ENCODE data around the gene KRTAP5-6.

KRTAP5-6 gene

GRCh38 chr11:1651411-1651980 is 45.5 kb upstream of the KRTAP5-6 start:
- Mint-ChIP-seq H3K9me3 (no peaks in the 10 kb centered on the region), H3K27ac (peak overlapping the region in 1 of 3 experiments; percentile 7), H3K36me3 (ENCODE audit: low read depth) (no peaks in the 10 kb centered on the region), H3K4me1 (peaks cover 43% of the 10 kb centered on the region), H3K4me3 (no peak overlapping the region), H3K27me3 (ENCODE audit: low read depth) (peaks cover 18% of the 10 kb centered on the region)
- no peak for TF ChIP-seq CTCF (IDR thresholded peaks at IDR 0.05; ENCODE audit: unreplicated experiment in 3 of 3)

GRCh38 chr11:1652026-1652425 is 45.0 kb upstream of the KRTAP5-6 start:
- Mint-ChIP-seq H3K36me3 (ENCODE audit: low read depth) (no peaks in the 10 kb centered on the region), H3K27ac (no peak overlapping the region), H3K27me3 (ENCODE audit: low read depth) (peaks cover 18% of the 10 kb centered on the region), H3K4me1 (peaks cover 44% of the 10 kb centered on the region), H3K9me3 (no peaks in the 10 kb centered on the region), H3K4me3 (no peak overlapping the region)
- TF ChIP-seq CTCF (IDR thresholded peaks at IDR 0.05; ENCODE audit: unreplicated experiment in 3 of 3) = no peak

- no peak overlapping the region for H3K27ac Mint-ChIP-seq
- H3K4me3 Mint-ChIP-seq = no peak overlapping the region
- peaks cover 44% of the 10 kb centered on the region for H3K4me1 Mint-ChIP-seq
- TF ChIP-seq CTCF (IDR thresholded peaks at IDR 0.05; ENCODE audit: unreplicated experiment in 3 of 3) = no peak
- H3K9me3 Mint-ChIP-seq = no peaks in the 10 kb centered on the region
- no peaks in the 10 kb centered on the region for H3K36me3 Mint-ChIP-seq (ENCODE audit: low read depth)
- H3K27me3 Mint-ChIP-seq (ENCODE audit: low read depth) = peaks cover 18% of the 10 kb centered on the region
Measured at GRCh38 chr11:1652442-1652770, 44.6 kb upstream of the KRTAP5-6 start.

- TF ChIP-seq CTCF (IDR thresholded peaks at IDR 0.05; ENCODE audit: unreplicated experiment in 3 of 3) = peak; percentile 98 to 99 (median 98)
- no peak overlapping the region for H3K4me3 Mint-ChIP-seq
Measured at GRCh38 chr11:1652771-1653540, 44.0 kb upstream of the KRTAP5-6 start.

GRCh38 chr11:1653541-1654387 is 43.2 kb upstream of the KRTAP5-6 start:
- Mint-ChIP-seq H3K4me1 (peaks cover 44% of the 10 kb centered on the region), H3K4me3 (peak overlapping the region in 1 of 3 experiments; percentile 28), H3K27me3 (ENCODE audit: low read depth) (peaks cover 21% of the 10 kb centered on the region), H3K36me3 (ENCODE audit: low read depth) (no peaks in the 10 kb centered on the region), H3K27ac (peak overlapping the region; percentile 22 to 82 (median 66)), H3K9me3 (no peaks in the 10 kb centered on the region)
- TF ChIP-seq CTCF (IDR thresholded peaks at IDR 0.05; ENCODE audit: unreplicated experiment in 3 of 3) = no peak

More at GRCh38 chr11:1652771-1653540, 44.0 kb upstream of the KRTAP5-6 start:
- peaks cover 44% of the 10 kb centered on the region for H3K4me1 Mint-ChIP-seq
- no peak overlapping the region for H3K27ac Mint-ChIP-seq
- peaks cover 19% of the 10 kb centered on the region for H3K27me3 Mint-ChIP-seq (ENCODE audit: low read depth)
- H3K36me3 Mint-ChIP-seq (ENCODE audit: low read depth) = no peaks in the 10 kb centered on the region
- H3K9me3 Mint-ChIP-seq = no peaks in the 10 kb centered on the region
